RCC 7860 (cell line): ENCODE measurements around the gene IMMP2L.
"Not testable (repeated sequence)": the region's sequence is repeated elsewhere in the genome, so short reads cannot be mapped to it uniquely, and the experiment has no call there.

Source experiments
- DNase-seq: peaks from one replicate; pipeline ENCODE4 v3.0.0-alpha.2; 2015; ENCODE audit warnings: low spot score
- FAIRE-seq: peaks from 2 replicates; lab custom pipeline; 2012; peaks lifted over from hg19 to GRCh38; lab: Jason Lieb, UNC

The IMMP2L gene

GRCh38 chr7:111473449-111474198, 88.7 kb downstream of the IMMP2L start:
- FAIRE-seq (no peak), DNase-seq (no peak)

GRCh38 chr7:111470998-111471397, 91.3 kb downstream of the IMMP2L start:
- no peak for DNase-seq
- no peak for FAIRE-seq

DNA sequence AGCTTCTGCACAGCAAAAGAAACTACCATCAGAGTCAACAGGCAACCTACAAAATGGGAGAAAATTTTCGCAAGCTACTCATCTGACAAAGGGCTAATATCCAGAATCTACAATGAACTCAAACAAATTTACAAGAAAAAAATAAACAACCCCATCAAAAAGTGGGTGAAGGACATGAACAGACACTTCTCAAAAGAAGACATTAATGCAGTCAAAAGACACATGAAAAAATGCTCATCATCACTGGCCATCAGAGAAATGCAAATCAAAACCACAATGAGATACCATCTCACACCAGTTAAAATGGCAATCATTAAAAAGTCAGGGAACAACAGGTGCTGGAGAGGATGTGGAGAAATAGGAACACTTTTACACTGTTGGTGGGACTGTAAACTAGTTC, 92.4 kb downstream of the IMMP2L start:
- FAIRE-seq, DNase-seq: not testable (repeated sequence)

DNA sequence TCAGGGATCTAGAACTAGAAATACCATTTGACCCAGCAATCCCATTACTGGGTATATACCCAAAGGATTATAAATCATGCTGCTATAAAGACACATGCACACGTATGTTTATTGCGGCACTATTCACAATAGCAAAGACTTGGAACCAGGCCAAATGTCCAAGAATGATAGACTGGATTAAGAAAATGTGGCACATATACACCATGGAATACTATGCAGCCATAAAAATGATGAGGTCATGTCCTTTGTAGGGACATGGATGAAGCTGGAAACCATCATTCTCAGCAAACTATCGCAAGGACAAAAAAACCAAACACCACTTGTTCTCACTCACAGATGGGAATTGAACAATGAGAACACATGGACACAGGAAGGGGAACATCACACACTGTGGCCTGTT, 96.5 kb downstream of the IMMP2L start:
- not testable (repeated sequence) for FAIRE-seq

GRCh38 chr7:111460695-111461094, 101.6 kb downstream of the IMMP2L start:
- DNase-seq (no peak), FAIRE-seq (no peak)

More for the DNA sequence above, 96.5 kb downstream of the IMMP2L start:
- not testable (repeated sequence) for DNase-seq

GRCh38 chr7:111459757-111460280, 102.5 kb downstream of the IMMP2L start:
- DNase-seq (no peak), FAIRE-seq (no peak)

DNA sequence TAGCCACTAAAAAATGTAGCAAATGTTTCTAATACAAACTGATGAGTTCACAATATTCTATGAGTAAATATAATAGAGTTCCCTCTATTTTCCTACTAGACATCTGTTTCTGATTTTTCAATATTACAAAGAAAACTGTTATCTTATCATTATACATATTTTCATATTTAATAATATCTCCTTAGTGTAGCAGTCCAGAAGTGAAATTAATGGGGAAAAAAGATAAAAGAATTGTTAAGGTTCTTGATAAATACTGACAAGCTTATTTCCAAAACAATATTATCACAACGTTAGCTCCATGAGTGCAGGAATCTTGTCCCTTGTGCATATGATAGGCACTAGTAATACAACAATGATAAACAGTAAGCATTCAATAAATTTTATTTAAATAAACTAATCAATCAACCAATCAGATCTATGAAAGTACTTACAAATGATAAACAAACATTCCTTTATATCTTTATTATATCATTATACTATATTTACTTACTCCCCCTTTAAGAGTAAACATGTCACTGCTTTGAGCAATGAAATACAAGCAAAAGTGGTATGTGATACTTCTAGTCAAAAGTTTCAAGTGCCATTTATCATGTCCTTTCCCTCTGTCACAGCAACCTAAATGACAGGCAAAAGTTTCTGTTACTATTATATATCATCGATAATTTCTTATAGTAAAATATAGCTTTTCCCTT, 103.1 kb downstream of the IMMP2L start:
- FAIRE-seq, result no peak
- no peak for DNase-seq

- FAIRE-seq, DNase-seq: not testable (repeated sequence)
These were observed 111.6 kb downstream of the IMMP2L start for GRCh38 chr7:111450705-111451104.

- not testable (repeated sequence) for DNase-seq, FAIRE-seq
These were observed 114.8 kb downstream of the IMMP2L start for GRCh38 chr7:111447502-111447901.

DNA sequence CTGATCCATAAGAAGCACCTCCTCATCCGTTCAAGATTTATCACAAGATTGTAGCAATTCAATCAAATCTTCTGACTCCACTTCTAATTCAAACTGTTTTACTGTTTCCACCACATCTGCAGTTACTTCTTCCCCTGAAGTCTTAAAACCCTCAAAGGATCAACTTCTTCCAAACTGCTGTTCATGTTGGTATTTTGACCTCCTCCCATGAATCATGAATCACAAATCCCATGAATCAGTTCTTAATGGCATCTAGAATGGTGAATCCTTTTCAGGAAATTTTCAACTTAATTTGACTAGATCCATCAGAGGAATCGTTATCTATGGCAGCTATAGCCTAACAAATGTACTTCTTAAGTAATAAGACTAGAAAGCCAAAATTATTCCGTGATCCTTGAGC, 122.3 kb downstream of the IMMP2L start:
- DNase-seq (no peak), FAIRE-seq (no peak)

GRCh38 chr7:111438369-111439289, 123.7 kb downstream of the IMMP2L start:
- DNase-seq (peak; percentile 37), FAIRE-seq (no peak)

GRCh38 chr7:111437736-111438135, 124.6 kb downstream of the IMMP2L start:
- no peak for DNase-seq

GRCh38 chr7:111436608-111437007, 125.7 kb downstream of the IMMP2L start:
- FAIRE-seq, result no peak
- no peak for DNase-seq

More at GRCh38 chr7:111437736-111438135, 124.6 kb downstream of the IMMP2L start:
- FAIRE-seq, result no peak

DNA sequence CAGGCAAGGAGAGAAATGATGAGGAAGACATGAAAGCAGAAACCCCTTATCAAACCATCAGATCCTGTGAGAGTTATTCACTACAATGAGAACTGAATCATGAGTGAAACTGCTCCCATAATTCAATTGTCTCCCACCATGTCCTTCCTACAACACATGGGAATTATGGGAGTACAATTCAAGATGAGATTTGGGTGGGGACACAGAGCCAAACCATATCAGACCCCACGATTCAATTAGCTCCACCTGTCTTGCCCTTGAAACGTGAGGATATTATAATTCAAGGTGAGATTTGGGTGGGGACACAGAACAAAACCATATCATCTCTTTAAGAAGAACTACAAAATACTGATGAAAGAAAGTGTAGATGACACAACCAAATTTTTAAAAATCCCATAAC, 128.9 kb downstream of the IMMP2L start:
- no peak for FAIRE-seq

GRCh38 chr7:111429781-111430180, 132.5 kb downstream of the IMMP2L start:
- FAIRE-seq (no peak), DNase-seq (no peak)

More for the DNA sequence above, 128.9 kb downstream of the IMMP2L start:
- DNase-seq, result no peak

- DNase-seq (peak; percentile 71), FAIRE-seq (peak; percentile 74)
These were observed 137.5 kb downstream of the IMMP2L start for GRCh38 chr7:111424768-111425167.

- no peak for FAIRE-seq
These were observed 147.9 kb downstream of the IMMP2L start for GRCh38 chr7:111414374-111414773.

GRCh38 chr7:111413739-111414138, 148.6 kb downstream of the IMMP2L start:
- no peak for DNase-seq
- no peak for FAIRE-seq

More at GRCh38 chr7:111414374-111414773, 147.9 kb downstream of the IMMP2L start:
- no peak for DNase-seq

GRCh38 chr7:111410899-111411298, 151.4 kb downstream of the IMMP2L start:
- FAIRE-seq (no peak), DNase-seq (no peak)

DNA sequence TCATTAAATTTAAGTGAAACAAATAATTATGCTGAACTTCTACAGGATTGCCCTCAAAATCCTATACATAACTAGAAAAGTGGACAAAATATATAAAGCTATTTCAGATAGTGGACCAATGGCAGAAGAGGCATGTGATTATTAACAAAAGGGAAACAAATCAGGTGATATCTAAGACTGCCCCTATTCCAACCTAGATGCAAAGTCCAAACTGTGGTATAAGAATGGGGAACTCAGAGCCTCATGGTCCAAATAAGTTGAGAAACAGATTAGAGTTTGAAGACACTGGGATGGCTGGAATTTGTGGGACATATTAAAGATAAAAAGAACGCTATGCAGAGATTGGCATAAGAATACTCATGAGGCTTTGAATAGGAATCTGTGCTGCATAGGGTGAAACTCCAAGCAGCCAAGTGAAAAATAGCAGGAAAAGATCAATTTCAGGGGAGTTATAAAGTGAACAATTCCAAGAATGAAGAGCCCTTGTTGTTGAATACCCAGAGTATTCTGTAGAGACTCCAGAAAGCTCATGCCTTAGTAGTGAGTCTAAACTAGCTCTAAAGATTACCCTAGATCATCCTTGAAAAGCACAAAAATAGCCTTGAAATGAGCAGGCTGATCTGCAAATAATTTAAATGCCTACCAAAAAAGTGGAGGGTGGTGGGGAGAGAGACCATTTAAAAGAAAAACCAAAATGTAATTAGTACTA, 152.4 kb downstream of the IMMP2L start:
- FAIRE-seq, result no peak
- DNase-seq, result no peak
